Uterus (tissue), 2 donors: ENCODE measurements around the gene GPR101.

Experiments
- CTCF ChIP-seq, 4 experiments: fragments of 200-600 bp in 2 of 4; fragments of 450-650 bp in 2 of 4; sonication (generic) in 2 of 4; IDR thresholded peaks; one replicate each; pipeline ENCODE4 v1.5.1; 2016 to 2019; ENCODE audit warnings: antibody characterized with exemption in 4 of 4, mild to moderate bottlenecking in 2 of 4, moderate library complexity in 1 of 4
- POLR2A ChIP-seq, 2 donors: fragments of 450-650 bp; IDR thresholded peaks; one replicate each; pipeline ENCODE4 v1.6.1; 2016; ENCODE audit warnings: antibody characterized with exemption in 2 of 2, mild to moderate bottlenecking in 1 of 2, moderate library complexity in 1 of 2

- TF ChIP-seq CTCF (IDR thresholded peaks at IDR 0.05): no peak
- TF ChIP-seq POLR2A (IDR thresholded peaks at IDR 0.05): no peak
Observed at GRCh38 chrX:137071596-137071995, 37.8 kb upstream of the GPR101 start.
